HepG2 (cell line): ENCODE measurements around the gene SERPINF2. TPM values are rescaled to one million over a fixed set of nuclear protein-coding genes. Genes with fewer than 3 reads are reported as not detected.

Source experiments
- ARID5B ChIP-seq: IDR thresholded peaks from 2 replicates; pipeline ENCODE4 v1.4.0; 2020; ENCODE audit warnings: mild to moderate bottlenecking, missing genetic modification reagents
- ELF3 ChIP-seq: IDR thresholded peaks from 2 replicates; pipeline ENCODE4 v1.6.1; 2016; ENCODE audit warnings: missing genetic modification reagents, missing compliant biosample characterization
- FIP1L1 ChIP-seq: fragments of 200-400 bp; formaldehyde crosslinking; IDR thresholded peaks from 2 replicates; pipeline ENCODE4 v1.6.1; 2018; ENCODE audit warnings: low read depth, mild to moderate bottlenecking, low read length, moderate library complexity, borderline replicate concordance; ENCODE audit not compliant: insufficient read depth
- HCFC1 ChIP-seq: fragments of 150-350 bp; IDR thresholded peaks from 2 replicates; pipeline ENCODE4 v1.6.1; 2014; ENCODE audit warnings: low read depth, low read length
- HNRNPLL ChIP-seq: fragments of 200-400 bp; formaldehyde crosslinking; IDR thresholded peaks from 2 replicates; pipeline ENCODE4 v1.6.1; 2017; ENCODE audit warnings: mild to moderate bottlenecking, low read depth, low read length; ENCODE audit not compliant: poor library complexity, severe bottlenecking
- HOXD1 ChIP-seq: sonication (generic); formaldehyde crosslinking; IDR thresholded peaks from 2 replicates; pipeline ENCODE4 v1.5.0; 2020; ENCODE audit warnings: missing genetic modification reagents
- MTERF4 ChIP-seq: sonication (generic); formaldehyde crosslinking; IDR thresholded peaks from 2 replicates; pipeline ENCODE4 v1.8.0; 2023; ENCODE audit warnings: mild to moderate bottlenecking, missing genetic modification reagents
- ZBTB2 ChIP-seq: sonication (generic); formaldehyde crosslinking; IDR thresholded peaks from 2 replicates; pipeline ENCODE4 v1.8.0; 2022; ENCODE audit warnings: low read depth, missing genetic modification reagents
- ZNF124 ChIP-seq: sonication (generic); formaldehyde crosslinking; IDR thresholded peaks from 2 replicates; pipeline ENCODE4 v1.4.0; 2020; ENCODE audit warnings: missing genetic modification reagents
- ZNF207 ChIP-seq: fragments of 450-650 bp; IDR thresholded peaks from 2 replicates; pipeline ENCODE4 v1.6.1; 2016; ENCODE audit warnings: antibody characterized with exemption, borderline replicate concordance
- ZSCAN9 ChIP-seq: IDR thresholded peaks from 2 replicates; pipeline ENCODE4 v1.6.1; 2016; ENCODE audit warnings: borderline replicate concordance
- polyA plus RNA-seq, 8 experiments: library from polyadenylated mRNA; depleted of rRNA in 3 of 8; stranded (reverse) in 7 of 8; unstranded in 1 of 8; fragments of >200 nt; fragmentation: Illumina TruSeq in 4 of 8; extraction: Trizol in 4 of 8; gene quantifications; 2 replicates each; pipeline versions ENCODE4 v1.2.1 to v1.2.3, GENCODE V29; 2011 to 2016; ENCODE audit warnings: low read depth in 4 of 8, missing spikeins in 1 of 8, mixed read lengths in 1 of 8; ENCODE audit not compliant: insufficient read depth in 1 of 8
- total RNA-seq, 5 experiments: library from RNA; depleted of rRNA; stranded (reverse); fragments of >200 nt; fragmentation: Illumina TruSeq; extraction: Trizol; gene quantifications; 2 replicates each; pipeline ENCODE4 v1.2.3, GENCODE V29; 2016; ENCODE audit warnings: low read depth in 1 of 5
- TF ChIP-seq, protein P1 (sequence below): sonication (generic); formaldehyde crosslinking; IDR thresholded peaks from 2 replicates; pipeline ENCODE4 v1.8.1; 2023; ENCODE audit warnings: missing genetic modification reagents, inconsistent platforms, borderline replicate concordance
- TF ChIP-seq, protein P2 (sequence below): sonication (generic); formaldehyde crosslinking; IDR thresholded peaks from 2 replicates; pipeline ENCODE4 v1.4.0; 2020; ENCODE audit warnings: mild to moderate bottlenecking, missing genetic modification reagents

SERPINF2 gene
- total and polyA plus RNA-seq, 2 of the 13 experiments (the other 11 are each of a cell fraction or from before 2014, with no cell fraction given) = 309 to 548 TPM

- TF ChIP-seq ARID5B = peak; percentile 67
- TF ChIP-seq, protein P1, sequence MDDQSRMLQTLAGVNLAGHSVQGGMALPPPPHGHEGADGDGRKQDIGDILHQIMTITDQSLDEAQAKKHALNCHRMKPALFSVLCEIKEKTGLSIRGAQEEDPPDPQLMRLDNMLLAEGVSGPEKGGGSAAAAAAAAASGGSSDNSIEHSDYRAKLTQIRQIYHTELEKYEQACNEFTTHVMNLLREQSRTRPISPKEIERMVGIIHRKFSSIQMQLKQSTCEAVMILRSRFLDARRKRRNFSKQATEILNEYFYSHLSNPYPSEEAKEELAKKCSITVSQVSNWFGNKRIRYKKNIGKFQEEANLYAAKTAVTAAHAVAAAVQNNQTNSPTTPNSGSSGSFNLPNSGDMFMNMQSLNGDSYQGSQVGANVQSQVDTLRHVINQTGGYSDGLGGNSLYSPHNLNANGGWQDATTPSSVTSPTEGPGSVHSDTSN (CRISPR knock-in tag) = 0 out of 2 replicates have a peak, but pooled peaks have one; percentile 37
- no peak for TF ChIP-seq ZNF207
- peak; percentile 79; the same call in 1 of the 2 replicates for TF ChIP-seq HOXD1 (CRISPR knock-in tag)
- 0 out of 2 replicates have a peak, but pooled peaks have one; percentile 55 for TF ChIP-seq ZNF124 (CRISPR knock-in tag)
- peak; percentile 60; the same call in 1 of the 2 replicates for TF ChIP-seq MTERF4 (CRISPR knock-in tag)
- TF ChIP-seq HCFC1 = no peak
- no peak for TF ChIP-seq FIP1L1
- no peak for TF ChIP-seq ZSCAN9 (CRISPR knock-in tag)
- TF ChIP-seq HNRNPLL = no peak
- TF ChIP-seq ZBTB2 (CRISPR knock-in tag) = no peak
- peak; percentile 10; the same call in 1 of the 2 replicates for TF ChIP-seq ELF3
- TF ChIP-seq, protein P2, sequence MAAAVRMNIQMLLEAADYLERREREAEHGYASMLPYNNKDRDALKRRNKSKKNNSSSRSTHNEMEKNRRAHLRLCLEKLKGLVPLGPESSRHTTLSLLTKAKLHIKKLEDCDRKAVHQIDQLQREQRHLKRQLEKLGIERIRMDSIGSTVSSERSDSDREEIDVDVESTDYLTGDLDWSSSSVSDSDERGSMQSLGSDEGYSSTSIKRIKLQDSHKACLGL = no peak
Measured at GRCh38 chr17:1742371-1743087, at the start of gene SERPINF2 (continued).
